ENCODE data around the gene GTF2F2.

GRCh38 chr13:45074721-45075120, 45.6 kb upstream of the GTF2F2 start:
- TF ChIP-seq, protein P1, sequence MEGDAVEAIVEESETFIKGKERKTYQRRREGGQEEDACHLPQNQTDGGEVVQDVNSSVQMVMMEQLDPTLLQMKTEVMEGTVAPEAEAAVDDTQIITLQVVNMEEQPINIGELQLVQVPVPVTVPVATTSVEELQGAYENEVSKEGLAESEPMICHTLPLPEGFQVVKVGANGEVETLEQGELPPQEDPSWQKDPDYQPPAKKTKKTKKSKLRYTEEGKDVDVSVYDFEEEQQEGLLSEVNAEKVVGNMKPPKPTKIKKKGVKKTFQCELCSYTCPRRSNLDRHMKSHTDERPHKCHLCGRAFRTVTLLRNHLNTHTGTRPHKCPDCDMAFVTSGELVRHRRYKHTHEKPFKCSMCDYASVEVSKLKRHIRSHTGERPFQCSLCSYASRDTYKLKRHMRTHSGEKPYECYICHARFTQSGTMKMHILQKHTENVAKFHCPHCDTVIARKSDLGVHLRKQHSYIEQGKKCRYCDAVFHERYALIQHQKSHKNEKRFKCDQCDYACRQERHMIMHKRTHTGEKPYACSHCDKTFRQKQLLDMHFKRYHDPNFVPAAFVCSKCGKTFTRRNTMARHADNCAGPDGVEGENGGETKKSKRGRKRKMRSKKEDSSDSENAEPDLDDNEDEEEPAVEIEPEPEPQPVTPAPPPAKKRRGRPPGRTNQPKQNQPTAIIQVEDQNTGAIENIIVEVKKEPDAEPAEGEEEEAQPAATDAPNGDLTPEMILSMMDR (IDR thresholded peaks at IDR 0.05), result no peak
- no peak for TF ChIP-seq EZH2 (IDR thresholded peaks at IDR 0.05; ENCODE audit: borderline replicate concordance, insufficient read depth, low read depth, low read length, poor library complexity, severe bottlenecking)
